CD14-positive monocyte (primary cell): ENCODE measurements around the gene UBLCP1. TPM values are rescaled to one million over a fixed set of nuclear protein-coding genes. Genes with fewer than 3 reads are reported as not detected.

Experiments used
- DNase-seq, 3 donors: peaks; one replicate each; pipeline ENCODE4 v3.0.0-alpha.2; 2011 to 2022
- H2AFZ ChIP-seq: 2 replicates; pipeline ENCODE4 v1.6.0; 2012; ENCODE audit warnings: mild to moderate bottlenecking, low read depth, low read length, inconsistent platforms; ENCODE audit not compliant: insufficient read depth, poor library complexity, severe bottlenecking
- H3K27ac ChIP-seq, 2 donors: 1 replicate in 1 of 2; 2 replicates in 1 of 2; pipeline ENCODE4 v1.5.1; 2012 to 2013; ENCODE audit warnings: low read length in 2 of 2, control low read depth in 1 of 2, inconsistent platforms in 1 of 2, low read depth in 1 of 2, mild to moderate bottlenecking in 1 of 2
- H3K27me3 ChIP-seq, 2 donors: one replicate each; pipeline versions ENCODE4 v1.6.0 to v1.6.1; 2011 to 2013; ENCODE audit warnings: low read length in 2 of 2; ENCODE audit not compliant: control insufficient read depth in 2 of 2, insufficient read depth in 2 of 2
- H3K36me3 ChIP-seq, 2 donors: replicated peaks in 1 of 2; 1 replicate in 1 of 2; 2 replicates in 1 of 2; pipeline versions ENCODE4 v1.5.1 to v1.6.1; 2012 to 2013; ENCODE audit warnings: low read length in 2 of 2, control low read depth in 1 of 2, inconsistent platforms in 1 of 2, mild to moderate bottlenecking in 1 of 2; ENCODE audit not compliant: insufficient read depth in 2 of 2, control insufficient read depth in 1 of 2
- H3K4me1 ChIP-seq, 2 donors: 1 replicate in 1 of 2; 2 replicates in 1 of 2; pipeline versions ENCODE4 v1.5.1 to v1.6.1; 2012 to 2013; ENCODE audit warnings: low read length in 2 of 2, control low read depth in 1 of 2, inconsistent platforms in 1 of 2, mild to moderate bottlenecking in 1 of 2, moderate library complexity in 1 of 2; ENCODE audit not compliant: insufficient read depth in 2 of 2, control insufficient read depth in 1 of 2
- H3K4me2 ChIP-seq: replicated peaks from 2 replicates; pipeline ENCODE3; 2012; ENCODE audit warnings: low read length, moderate library complexity, mild to moderate bottlenecking; ENCODE audit not compliant: poor library complexity, severe bottlenecking; ENCODE audit errors: extremely low read depth
- H3K4me3 ChIP-seq, 3 experiments: fragments of 200-600 bp in 1 of 3; sonication (generic) in 1 of 3; replicated peaks in 1 of 3; 1 replicate in 2 of 3; 2 replicates in 1 of 3; pipeline ENCODE4 v1.5.1; 2011 to 2013; ENCODE audit warnings: low read length in 3 of 3, mild to moderate bottlenecking in 3 of 3, control low read depth in 2 of 3, low read depth in 2 of 3, inconsistent platforms in 1 of 3, moderate library complexity in 1 of 3
- H3K79me2 ChIP-seq: 2 replicates; pipeline ENCODE4 v1.6.0; 2012; ENCODE audit warnings: mild to moderate bottlenecking, control low read depth, inconsistent platforms, low read length, moderate library complexity; ENCODE audit not compliant: insufficient read depth
- H3K9ac ChIP-seq: 2 replicates; pipeline ENCODE4 v1.6.0; 2017; ENCODE audit warnings: low read length, mild to moderate bottlenecking; ENCODE audit not compliant: insufficient read depth, poor library complexity, severe bottlenecking
- H3K9me3 ChIP-seq, 2 donors: replicated peaks in 1 of 2; 1 replicate in 1 of 2; 2 replicates in 1 of 2; pipeline versions ENCODE4 v1.5.1 to v1.6.1; 2012 to 2013; ENCODE audit warnings: low read length in 2 of 2, control low read depth in 1 of 2; ENCODE audit not compliant: control insufficient read depth in 1 of 2, insufficient read depth in 1 of 2
- H4K20me1 ChIP-seq: 2 replicates; pipeline ENCODE4 v1.6.0; 2012; ENCODE audit warnings: mild to moderate bottlenecking, low read length, control low read depth, moderate library complexity; ENCODE audit not compliant: insufficient read depth
- H3K27ac Mint-ChIP-seq, 7 donors: one replicate each; pipeline ENCODE4 v1.8.0; 2020; ENCODE audit warnings: mild to moderate bottlenecking in 7 of 7, mixed read lengths in 7 of 7, moderate library complexity in 6 of 7, inconsistent platforms in 2 of 7
- H3K27me3 Mint-ChIP-seq, 3 donors: one replicate each; pipeline ENCODE4 v1.8.0; 2021 to 2022; ENCODE audit warnings: low read depth in 3 of 3, mild to moderate bottlenecking in 3 of 3, mixed read lengths in 3 of 3, moderate library complexity in 3 of 3, inconsistent platforms in 1 of 3
- H3K36me3 Mint-ChIP-seq, 2 donors: one replicate each; pipeline ENCODE4 v1.8.0; 2020; ENCODE audit warnings: mixed read lengths in 2 of 2, inconsistent platforms in 1 of 2, mild to moderate bottlenecking in 1 of 2
- H3K4me1 Mint-ChIP-seq: one replicate; pipeline ENCODE4 v1.8.0; 2020; ENCODE audit warnings: mild to moderate bottlenecking, mixed read lengths
- H3K4me3 Mint-ChIP-seq, 2 donors: one replicate each; pipeline ENCODE4 v1.8.0; 2020; ENCODE audit warnings: mild to moderate bottlenecking in 2 of 2, mixed read lengths in 2 of 2, moderate library complexity in 1 of 2
- H3K9me3 Mint-ChIP-seq, 7 donors: one replicate each; pipeline ENCODE4 v1.8.0; 2020 to 2022; ENCODE audit warnings: mixed read lengths in 7 of 7, mild to moderate bottlenecking in 6 of 7, moderate library complexity in 6 of 7, inconsistent platforms in 2 of 7
- CTCF ChIP-seq: fragments of 200-600 bp; IDR thresholded peaks from one replicate; pipeline ENCODE4 v1.8.0; 2022; ENCODE audit warnings: antibody characterized with exemption, mild to moderate bottlenecking
- WGBS: methylation state at CpG from one replicate; pipeline ENCODE4 v1.1.5; 2013; ENCODE audit warnings: missing lambda C conversion rate; ENCODE audit not compliant: insufficient coverage; 5-methylcytosine and 5-hydroxymethylcytosine counted together
- intact Hi-C, 2 donors: fragments of 100-400 bp; cut with micrococcal nuclease; formaldehyde crosslinking; loops; one replicate each; pipeline versions ENCODE4 v1.15.0 to v1.15.1; 2023
- polyA plus RNA-seq, 3 donors: library from polyadenylated mRNA; depleted of rRNA in 1 of 3; unstranded in 2 of 3; stranded (reverse) in 1 of 3; fragments of 300-500 nt in 2 of 3; fragments of >200 nt in 1 of 3; fragmentation: Illumina TruSeq in 2 of 3; gene quantifications; 1 replicate in 2 of 3; 2 replicates in 1 of 3; pipeline ENCODE4 v1.2.3, GENCODE V29; 2012 to 2021

UBLCP1 gene
- polyA plus RNA-seq, 3 donors, result 8.8 to 31.5 (median 22.7) TPM

- Histone ChIP-seq H3K9ac (no peak overlapping the region), H4K20me1 (no peaks in the 10 kb centered on the region), H3K27me3 (no peaks in the 10 kb centered on the region), H3K79me2 (no peaks in the 10 kb centered on the region), H3K4me1 (no peaks in the 10 kb centered on the region), H3K27ac (no peak overlapping the region), H3K36me3 (no peaks in the 10 kb centered on the region), H3K4me2 (no peak overlapping the region), H2AFZ (no peak overlapping the region), H3K4me3 (no peak overlapping the region), H3K9me3 (no peaks in the 10 kb centered on the region)
- no peak overlapping the region for H3K4me3 Mint-ChIP-seq
- no peaks in the 10 kb centered on the region for H3K36me3 Mint-ChIP-seq
- peaks cover 2 to 3% (median 3%) of the 10 kb centered on the region in 3 donors for H3K27me3 Mint-ChIP-seq
- H3K4me1 Mint-ChIP-seq, result no peaks in the 10 kb centered on the region
- intact Hi-C loops, result no loop called here
- H3K27ac Mint-ChIP-seq, result no peak overlapping the region
- DNase-seq, result no peak
- no CpG with 5 or more reads among the region's 2 CpGs for WGBS
- TF ChIP-seq CTCF, result no peak
- H3K9me3 Mint-ChIP-seq, result peaks cover 0 to 1% (median 0%) of the 10 kb centered on the region in 7 donors
These were observed 13.9 kb upstream of the UBLCP1 start for GRCh38 chr5:159249158-159249557.

GRCh38 chr5:159252195-159252594, 10.9 kb upstream of the UBLCP1 start:
- no peak overlapping the region for H2AFZ ChIP-seq
- H3K4me1 ChIP-seq, result no peaks in the 10 kb centered on the region
- H3K27ac ChIP-seq, result no peak overlapping the region
- intact Hi-C loops, result no loop called here
- no peak for TF ChIP-seq CTCF
- no peak overlapping the region for H3K27ac Mint-ChIP-seq
- no peak overlapping the region for H3K4me3 ChIP-seq
- H3K9me3 ChIP-seq, result no peaks in the 10 kb centered on the region
- no CpG with 5 or more reads among the region's 1 CpG for WGBS
- no peaks in the 10 kb centered on the region for H4K20me1 ChIP-seq
- H3K36me3 ChIP-seq, result no peaks in the 10 kb centered on the region
- H3K36me3 Mint-ChIP-seq, result no peaks in the 10 kb centered on the region
- no peak overlapping the region for H3K4me2 ChIP-seq
- no peak for DNase-seq
- no peak overlapping the region for H3K9ac ChIP-seq
- no peaks in the 10 kb centered on the region for H3K4me1 Mint-ChIP-seq
- H3K27me3 Mint-ChIP-seq, result peaks cover 3 to 8% (median 3%) of the 10 kb centered on the region in 3 donors
- peaks cover 0 to 1% (median 0%) of the 10 kb centered on the region in 7 donors for H3K9me3 Mint-ChIP-seq
- H3K4me3 Mint-ChIP-seq, result no peak overlapping the region
- H3K27me3 ChIP-seq, result peaks cover 0 to 4% of the 10 kb centered on the region in 2 donors
- no peaks in the 10 kb centered on the region for H3K79me2 ChIP-seq
